H1 (cell line): ENCODE measurements around the gene CACNA1E. TPM values are rescaled to one million over a fixed set of nuclear protein-coding genes. Genes with fewer than 3 reads are reported as not detected.

Experiments used
- CBX5 ChIP-seq: fragments of 300-800, 300-1000 bp; sonication (generic); IDR thresholded peaks from 2 replicates; pipeline ENCODE4 v1.7.1; 2016; ENCODE audit warnings: antibody characterized with exemption, low read length, low read depth
- CEBPB ChIP-seq: IDR thresholded peaks from 2 replicates; pipeline ENCODE4 v1.6.1; 2012; ENCODE audit warnings: low read depth, low read length
- CHD2 ChIP-seq: IDR thresholded peaks from 2 replicates; pipeline ENCODE4 v1.6.1; 2012; ENCODE audit warnings: low read length, improper control_type of control experiment
- CTBP2 ChIP-seq: IDR thresholded peaks from 2 replicates; pipeline ENCODE4 v1.7.0; 2011; ENCODE audit warnings: borderline replicate concordance, mild to moderate bottlenecking, moderate library complexity, mixed read lengths, low read length; ENCODE audit not compliant: insufficient read depth, insufficient read length
- MAFK ChIP-seq: IDR thresholded peaks from 2 replicates; pipeline ENCODE4 v1.6.1; 2012; ENCODE audit warnings: low read depth, mild to moderate bottlenecking, improper control_type of control experiment, low read length
- RBBP5 ChIP-seq: IDR thresholded peaks from 2 replicates; pipeline ENCODE4 v1.7.1; 2012; ENCODE audit warnings: low read depth, mild to moderate bottlenecking, inconsistent platforms, low read length, moderate library complexity, borderline replicate concordance
- RFX5 ChIP-seq: IDR thresholded peaks from 2 replicates; pipeline ENCODE4 v1.6.1; 2011; ENCODE audit warnings: low read depth, low read length, improper control_type of control experiment, borderline replicate concordance
- TBP ChIP-seq: IDR thresholded peaks from 2 replicates; pipeline ENCODE4 v1.6.1; 2011; ENCODE audit warnings: low read depth, low read length, improper control_type of control experiment
- polyA plus RNA-seq, 7 experiments: library from polyadenylated mRNA; depleted of rRNA in 3 of 7; stranded (reverse) in 5 of 7; unstranded in 2 of 7; fragments of >200 nt in 5 of 7; fragments of 200-250 nt in 2 of 7; gene quantifications; 1 replicate in 5 of 7; 2 replicates in 1 of 7; 4 replicates in 1 of 7; pipeline versions ENCODE4 v1.2.1 to v1.2.3, GENCODE V29; 2011 to 2013; ENCODE audit warnings: missing spikeins in 2 of 7, mixed read lengths in 2 of 7
- total RNA-seq: library from RNA; stranded (reverse); fragmentation: NEBNext Ultra II Directional; extraction: Animal tissue kit (Norgen Biotek cat#: 25700); gene quantifications from 2 replicates; pipeline ENCODE4 v1.2.1, GENCODE V29; 2021
- TF ChIP-seq, protein P1 (sequence below): fragments of 300-600 bp; sonication (generic); IDR thresholded peaks from 2 replicates; pipeline ENCODE4 v1.7.1; 2012; ENCODE audit warnings: low read length, moderate library complexity, mild to moderate bottlenecking, inconsistent platforms; ENCODE audit not compliant: insufficient replicate concordance

CACNA1E gene
- total and polyA plus RNA-seq, 2 of the 8 experiments (the other 6 are each of a cell fraction or from before 2014, with no cell fraction given) = 0.98 to 1.3 TPM

DNA sequence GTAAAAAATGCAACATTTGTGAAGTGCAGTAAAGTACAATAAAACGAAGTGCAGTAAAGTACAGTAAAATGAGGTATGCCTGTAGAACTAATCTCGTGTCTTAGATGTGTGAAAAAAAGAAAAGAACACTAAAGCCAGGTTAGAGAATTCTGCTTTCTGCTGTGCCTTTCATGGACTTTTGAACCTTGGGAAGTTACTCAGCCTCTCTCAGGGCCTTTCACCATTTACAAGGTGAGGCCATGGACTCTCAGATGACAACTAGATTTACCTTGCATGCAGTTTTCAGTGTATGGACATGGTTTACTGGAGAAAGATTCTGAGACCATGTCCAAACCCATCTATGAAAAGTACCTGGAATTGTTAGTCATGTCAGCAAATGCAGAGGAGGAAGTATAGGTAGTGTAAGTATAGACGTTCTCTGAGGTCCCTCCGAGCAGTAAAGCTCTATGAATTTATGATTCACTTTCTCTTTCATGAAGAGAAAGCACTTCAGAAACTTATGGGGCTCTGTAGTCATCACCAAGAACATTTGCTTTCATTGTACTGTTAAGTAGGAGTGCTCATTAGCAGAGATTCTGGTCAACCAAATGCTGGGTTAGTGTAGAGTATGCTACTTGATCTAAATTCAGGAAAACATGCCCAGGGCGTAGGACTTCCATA, 143.1 kb downstream of the CACNA1E start (continued):
- TF ChIP-seq, protein P1, sequence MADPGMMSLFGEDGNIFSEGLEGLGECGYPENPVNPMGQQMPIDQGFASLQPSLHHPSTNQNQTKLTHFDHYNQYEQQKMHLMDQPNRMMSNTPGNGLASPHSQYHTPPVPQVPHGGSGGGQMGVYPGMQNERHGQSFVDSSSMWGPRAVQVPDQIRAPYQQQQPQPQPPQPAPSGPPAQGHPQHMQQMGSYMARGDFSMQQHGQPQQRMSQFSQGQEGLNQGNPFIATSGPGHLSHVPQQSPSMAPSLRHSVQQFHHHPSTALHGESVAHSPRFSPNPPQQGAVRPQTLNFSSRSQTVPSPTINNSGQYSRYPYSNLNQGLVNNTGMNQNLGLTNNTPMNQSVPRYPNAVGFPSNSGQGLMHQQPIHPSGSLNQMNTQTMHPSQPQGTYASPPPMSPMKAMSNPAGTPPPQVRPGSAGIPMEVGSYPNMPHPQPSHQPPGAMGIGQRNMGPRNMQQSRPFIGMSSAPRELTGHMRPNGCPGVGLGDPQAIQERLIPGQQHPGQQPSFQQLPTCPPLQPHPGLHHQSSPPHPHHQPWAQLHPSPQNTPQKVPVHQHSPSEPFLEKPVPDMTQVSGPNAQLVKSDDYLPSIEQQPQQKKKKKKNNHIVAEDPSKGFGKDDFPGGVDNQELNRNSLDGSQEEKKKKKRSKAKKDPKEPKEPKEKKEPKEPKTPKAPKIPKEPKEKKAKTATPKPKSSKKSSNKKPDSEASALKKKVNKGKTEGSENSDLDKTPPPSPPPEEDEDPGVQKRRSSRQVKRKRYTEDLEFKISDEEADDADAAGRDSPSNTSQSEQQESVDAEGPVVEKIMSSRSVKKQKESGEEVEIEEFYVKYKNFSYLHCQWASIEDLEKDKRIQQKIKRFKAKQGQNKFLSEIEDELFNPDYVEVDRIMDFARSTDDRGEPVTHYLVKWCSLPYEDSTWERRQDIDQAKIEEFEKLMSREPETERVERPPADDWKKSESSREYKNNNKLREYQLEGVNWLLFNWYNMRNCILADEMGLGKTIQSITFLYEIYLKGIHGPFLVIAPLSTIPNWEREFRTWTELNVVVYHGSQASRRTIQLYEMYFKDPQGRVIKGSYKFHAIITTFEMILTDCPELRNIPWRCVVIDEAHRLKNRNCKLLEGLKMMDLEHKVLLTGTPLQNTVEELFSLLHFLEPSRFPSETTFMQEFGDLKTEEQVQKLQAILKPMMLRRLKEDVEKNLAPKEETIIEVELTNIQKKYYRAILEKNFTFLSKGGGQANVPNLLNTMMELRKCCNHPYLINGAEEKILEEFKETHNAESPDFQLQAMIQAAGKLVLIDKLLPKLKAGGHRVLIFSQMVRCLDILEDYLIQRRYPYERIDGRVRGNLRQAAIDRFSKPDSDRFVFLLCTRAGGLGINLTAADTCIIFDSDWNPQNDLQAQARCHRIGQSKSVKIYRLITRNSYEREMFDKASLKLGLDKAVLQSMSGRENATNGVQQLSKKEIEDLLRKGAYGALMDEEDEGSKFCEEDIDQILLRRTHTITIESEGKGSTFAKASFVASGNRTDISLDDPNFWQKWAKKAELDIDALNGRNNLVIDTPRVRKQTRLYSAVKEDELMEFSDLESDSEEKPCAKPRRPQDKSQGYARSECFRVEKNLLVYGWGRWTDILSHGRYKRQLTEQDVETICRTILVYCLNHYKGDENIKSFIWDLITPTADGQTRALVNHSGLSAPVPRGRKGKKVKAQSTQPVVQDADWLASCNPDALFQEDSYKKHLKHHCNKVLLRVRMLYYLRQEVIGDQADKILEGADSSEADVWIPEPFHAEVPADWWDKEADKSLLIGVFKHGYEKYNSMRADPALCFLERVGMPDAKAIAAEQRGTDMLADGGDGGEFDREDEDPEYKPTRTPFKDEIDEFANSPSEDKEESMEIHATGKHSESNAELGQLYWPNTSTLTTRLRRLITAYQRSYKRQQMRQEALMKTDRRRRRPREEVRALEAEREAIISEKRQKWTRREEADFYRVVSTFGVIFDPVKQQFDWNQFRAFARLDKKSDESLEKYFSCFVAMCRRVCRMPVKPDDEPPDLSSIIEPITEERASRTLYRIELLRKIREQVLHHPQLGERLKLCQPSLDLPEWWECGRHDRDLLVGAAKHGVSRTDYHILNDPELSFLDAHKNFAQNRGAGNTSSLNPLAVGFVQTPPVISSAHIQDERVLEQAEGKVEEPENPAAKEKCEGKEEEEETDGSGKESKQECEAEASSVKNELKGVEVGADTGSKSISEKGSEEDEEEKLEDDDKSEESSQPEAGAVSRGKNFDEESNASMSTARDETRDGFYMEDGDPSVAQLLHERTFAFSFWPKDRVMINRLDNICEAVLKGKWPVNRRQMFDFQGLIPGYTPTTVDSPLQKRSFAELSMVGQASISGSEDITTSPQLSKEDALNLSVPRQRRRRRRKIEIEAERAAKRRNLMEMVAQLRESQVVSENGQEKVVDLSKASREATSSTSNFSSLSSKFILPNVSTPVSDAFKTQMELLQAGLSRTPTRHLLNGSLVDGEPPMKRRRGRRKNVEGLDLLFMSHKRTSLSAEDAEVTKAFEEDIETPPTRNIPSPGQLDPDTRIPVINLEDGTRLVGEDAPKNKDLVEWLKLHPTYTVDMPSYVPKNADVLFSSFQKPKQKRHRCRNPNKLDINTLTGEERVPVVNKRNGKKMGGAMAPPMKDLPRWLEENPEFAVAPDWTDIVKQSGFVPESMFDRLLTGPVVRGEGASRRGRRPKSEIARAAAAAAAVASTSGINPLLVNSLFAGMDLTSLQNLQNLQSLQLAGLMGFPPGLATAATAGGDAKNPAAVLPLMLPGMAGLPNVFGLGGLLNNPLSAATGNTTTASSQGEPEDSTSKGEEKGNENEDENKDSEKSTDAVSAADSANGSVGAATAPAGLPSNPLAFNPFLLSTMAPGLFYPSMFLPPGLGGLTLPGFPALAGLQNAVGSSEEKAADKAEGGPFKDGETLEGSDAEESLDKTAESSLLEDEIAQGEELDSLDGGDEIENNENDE = no peak
- TF ChIP-seq TBP (no peak), CBX5 (no peak), RBBP5 (no peak), CEBPB (no peak), CTBP2 (no peak), CHD2 (no peak), MAFK (no peak), RFX5 (no peak)
